Measurements from ENCODE around the gene EXOC3L1.

EXOC3L1 gene, protein sequence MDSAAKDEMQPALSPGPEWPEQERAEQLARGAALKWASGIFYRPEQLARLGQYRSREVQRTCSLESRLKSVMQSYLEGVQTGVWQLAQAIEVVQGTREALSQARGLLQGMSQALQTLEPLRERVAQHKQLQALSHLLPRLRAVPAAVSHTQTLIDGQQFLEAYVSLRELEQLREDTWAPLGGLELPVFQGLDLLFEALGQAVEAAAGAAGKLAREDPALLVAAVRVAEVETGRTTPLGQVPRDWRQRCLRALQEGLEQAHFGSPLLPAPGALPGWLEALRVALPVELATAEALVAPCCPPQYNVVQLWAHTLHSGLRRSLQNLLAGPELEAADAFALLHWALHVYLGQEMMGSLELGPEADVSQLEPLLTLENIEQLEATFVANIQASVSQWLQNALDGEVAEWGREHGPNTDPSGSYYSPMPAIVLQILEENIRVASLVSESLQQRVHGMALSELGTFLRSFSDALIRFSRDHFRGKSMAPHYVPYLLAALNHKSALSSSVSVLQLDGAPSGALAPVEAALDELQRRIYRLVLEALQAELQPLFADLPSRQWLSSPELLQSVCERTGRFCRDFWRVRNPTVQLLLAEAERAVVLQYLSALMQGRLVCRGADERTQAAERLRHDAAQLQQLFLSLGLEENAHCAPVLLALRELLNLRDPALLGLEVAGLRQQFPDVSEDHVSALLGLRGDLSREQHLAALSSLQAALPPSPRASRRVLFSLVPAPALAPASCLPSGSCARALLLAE

DNA sequence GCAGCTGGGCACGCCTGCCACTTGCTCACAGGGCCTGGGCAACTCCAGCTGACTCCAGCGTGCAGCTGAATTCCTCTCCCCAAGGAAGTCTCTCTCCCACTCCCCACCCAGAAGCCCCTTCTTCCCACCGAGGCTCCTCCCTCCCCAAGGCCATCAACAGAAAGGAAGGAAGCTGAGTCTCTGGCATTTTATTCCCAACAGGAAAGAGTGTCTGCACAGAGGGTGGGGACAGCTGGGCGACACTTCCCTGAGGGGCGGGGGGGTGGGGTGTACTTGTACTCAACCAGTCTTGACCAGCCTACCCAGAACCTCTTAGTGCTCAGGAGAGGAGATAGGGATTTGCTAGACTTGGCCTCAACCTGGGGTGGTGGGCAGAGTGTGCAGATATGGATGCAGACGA is at the start of gene EXOC3L1:
TSS of gene EXOC3L1 (minus strand) at position 96 of the 400 bp plus-strand sequence. CDS start 460 bp downstream, outside the sequence.
- no peak for DNase-seq (ENCODE audit: low read depth in 2 of 2)

DNA sequence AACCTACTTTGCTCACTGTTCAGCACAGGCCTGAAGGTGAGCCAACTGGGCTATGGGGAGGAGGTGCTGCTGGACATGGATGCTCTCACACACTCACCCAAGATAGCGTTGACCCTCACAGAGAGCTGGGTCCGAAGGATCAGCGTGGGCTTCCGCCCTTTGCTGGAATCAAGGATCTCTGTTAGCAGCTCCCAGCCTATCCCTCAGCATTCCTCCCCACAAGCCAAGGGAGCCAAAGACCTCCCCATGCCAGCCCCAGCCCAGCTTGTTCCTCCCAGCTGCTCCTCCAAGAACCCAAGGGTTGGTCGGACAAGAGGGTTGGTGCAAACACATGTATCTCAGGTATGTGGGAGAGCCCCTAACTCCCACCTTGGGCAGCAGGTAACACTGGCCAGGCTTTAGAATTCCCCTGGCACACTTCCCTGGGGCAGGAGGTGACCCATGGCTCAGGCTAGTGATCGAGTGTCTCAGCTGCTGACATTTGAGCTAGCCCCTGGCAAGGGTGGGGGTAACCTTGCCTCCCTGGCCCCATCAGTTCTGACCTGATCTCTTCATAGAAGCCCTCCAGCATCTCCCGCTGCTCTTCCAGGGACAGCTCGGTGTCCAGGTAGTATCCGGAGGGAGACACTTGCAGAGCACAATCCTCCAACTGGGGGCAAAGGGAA is 49.0 kb upstream of the EXOC3L1 start:
- no peak for DNase-seq (ENCODE audit: low read depth in 2 of 2)

DNA sequence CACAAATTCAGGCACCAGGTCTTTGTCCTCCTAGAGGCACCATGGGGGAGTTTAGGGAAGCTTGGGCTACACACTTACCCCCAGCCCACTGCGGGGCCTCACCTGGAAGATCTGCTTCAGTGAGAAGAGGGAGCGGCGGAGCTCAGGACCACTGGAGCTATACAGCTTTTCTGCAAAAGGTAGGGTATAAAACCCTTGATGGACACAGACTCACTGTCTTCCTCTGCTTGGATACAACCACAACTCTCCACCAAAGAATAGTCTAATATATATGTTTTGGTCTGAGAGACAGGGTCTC is 48.3 kb upstream of the EXOC3L1 start:
- no peak for DNase-seq (ENCODE audit: low read depth in 2 of 2)

DNA sequence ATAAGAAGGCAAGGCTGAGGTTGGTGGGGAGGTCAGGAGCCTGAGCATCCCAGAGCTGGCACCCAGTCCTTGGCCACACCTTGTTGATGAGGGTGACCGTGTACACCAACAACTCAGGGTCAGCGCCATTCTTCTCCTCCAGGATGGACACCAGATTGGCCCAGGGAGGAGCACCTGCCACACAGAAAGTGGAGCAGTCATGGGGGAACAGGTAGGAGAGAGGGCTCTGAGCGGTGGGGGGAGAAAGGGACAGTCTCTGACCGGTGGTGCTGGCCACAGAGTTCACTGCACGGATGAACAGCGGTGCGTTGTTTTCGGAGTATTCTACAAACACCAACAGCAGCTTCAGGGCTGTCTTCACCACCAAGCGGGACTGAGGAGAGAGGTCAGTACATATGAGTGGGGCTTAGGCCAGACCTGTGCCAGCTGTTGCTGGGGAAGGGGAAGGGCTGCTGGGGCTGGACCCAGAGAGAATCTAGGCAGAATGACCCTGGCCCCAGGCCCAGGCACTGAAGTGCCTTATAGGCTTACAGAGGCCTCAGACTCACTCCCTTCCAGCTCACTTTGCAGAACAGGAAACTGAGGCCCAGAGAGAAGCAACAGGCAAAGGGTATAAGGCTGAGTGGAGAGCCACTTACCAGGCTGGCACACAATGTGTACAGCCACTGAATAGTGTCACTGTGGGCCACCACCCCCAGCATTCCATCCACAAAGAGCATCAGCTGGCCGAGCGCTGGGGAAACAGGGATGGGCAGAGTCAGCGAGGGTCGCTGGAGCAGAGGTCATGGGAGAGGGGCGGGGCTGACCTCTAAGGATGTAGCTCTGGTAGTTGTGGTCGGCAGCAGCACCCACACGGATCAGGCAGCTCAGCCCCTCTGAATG is 47.7 kb upstream of the EXOC3L1 start:
- no peak for DNase-seq (ENCODE audit: low read depth in 2 of 2)

DNA sequence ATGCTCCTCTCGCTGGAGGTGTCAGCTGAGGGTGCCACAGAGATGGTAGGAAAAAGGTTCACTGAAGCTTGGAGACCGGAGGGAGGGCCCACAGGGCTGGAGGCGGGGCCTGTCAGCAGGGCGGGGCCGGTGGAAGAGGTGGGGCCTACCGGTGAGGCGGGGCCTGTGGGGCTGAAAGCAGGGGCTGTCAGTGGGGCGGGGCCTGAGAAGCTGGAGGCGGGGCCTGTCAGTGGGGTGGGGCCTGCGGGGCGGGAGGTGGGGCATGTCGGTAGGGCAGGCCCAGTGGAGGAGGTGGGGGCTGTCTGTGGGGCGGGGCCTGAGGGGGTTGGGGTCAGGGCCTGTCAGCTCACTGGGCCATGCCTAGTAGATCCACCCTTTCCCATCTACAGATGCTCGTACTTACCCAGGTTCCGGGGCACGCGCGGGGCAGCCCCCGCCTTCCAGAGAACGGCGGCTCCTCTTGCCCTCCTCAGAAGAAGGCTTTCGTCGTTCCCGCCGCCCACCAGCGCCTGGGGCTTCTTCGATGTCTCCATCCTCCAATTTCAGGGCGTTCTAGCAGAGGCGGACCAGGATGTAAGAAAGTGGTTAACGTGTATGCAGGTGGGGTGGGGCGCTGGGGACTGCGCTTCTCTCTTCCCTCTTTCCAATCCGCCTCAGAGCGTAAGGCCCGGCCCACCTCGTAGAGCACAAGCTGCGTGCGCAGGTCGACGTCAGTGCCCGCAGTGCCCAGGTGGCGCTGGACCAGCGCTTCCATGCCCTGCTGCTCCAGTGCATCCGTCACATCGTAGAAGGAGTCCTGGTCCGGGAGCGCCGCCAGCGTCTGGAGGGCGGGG is 46.8 kb upstream of the EXOC3L1 start:
- peak; percentile 84 to 86 for DNase-seq (ENCODE audit: low read depth in 2 of 2)

DNA sequence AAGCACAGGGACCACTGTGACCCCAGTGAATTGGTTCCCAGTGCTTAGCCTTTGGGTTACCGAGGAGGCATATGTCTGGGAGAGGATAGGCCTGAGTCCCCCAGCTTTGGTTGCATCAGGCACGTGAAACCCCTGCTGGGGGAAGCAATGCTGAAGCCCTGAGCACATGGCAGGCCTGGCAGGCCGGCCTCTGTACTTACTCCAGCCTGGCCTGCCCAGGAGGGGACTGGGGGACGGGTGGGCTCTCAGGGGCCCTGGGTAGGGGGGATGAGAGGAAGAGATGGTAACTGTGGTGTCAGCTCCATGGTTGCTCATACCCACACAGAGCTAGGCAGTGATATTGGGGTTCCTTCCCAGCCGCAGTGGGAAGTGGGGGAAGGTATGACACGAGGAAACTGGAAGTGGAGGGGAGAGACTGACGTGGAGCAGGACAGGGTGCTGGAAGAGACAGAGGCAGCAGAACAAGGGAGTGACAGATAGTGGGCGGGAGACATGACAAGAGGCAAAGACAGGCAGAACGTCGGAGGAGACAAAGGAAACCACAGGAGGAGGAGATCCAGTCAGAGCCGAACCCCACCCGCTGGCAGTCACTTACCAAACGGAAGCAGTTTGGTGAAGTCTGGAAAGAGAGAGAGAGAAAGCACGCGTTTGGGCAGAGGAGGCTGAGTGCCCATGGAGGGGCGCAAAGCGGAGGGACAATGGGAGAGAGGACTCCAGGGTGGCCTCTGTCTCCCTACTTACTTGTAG is 46.1 kb upstream of the EXOC3L1 start:
- DNase-seq (ENCODE audit: low read depth in 2 of 2): peak in 1 of 2 donors; percentile 19

DNA sequence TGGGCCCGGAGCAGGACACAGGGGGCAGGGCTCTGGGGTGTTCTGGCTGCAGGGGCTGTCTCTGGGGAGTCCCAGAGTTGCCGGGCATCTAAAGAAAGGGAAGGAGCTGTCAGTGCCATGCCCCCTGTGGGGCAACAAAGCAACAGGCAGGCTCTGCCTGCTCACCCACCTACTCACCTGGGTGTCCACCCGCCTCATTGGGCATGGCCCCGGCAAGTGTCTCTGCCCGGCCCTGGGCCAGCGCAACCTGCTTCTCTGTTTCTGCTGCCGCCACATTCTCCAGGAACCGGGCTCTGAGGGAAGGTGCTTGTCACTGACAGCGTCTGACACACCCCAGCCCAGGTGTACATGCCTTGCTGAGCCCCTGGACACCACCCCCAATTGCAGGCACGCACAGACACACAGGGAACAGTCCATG is 44.3 kb upstream of the EXOC3L1 start:
- no peak for DNase-seq (ENCODE audit: low read depth in 2 of 2)

DNA sequence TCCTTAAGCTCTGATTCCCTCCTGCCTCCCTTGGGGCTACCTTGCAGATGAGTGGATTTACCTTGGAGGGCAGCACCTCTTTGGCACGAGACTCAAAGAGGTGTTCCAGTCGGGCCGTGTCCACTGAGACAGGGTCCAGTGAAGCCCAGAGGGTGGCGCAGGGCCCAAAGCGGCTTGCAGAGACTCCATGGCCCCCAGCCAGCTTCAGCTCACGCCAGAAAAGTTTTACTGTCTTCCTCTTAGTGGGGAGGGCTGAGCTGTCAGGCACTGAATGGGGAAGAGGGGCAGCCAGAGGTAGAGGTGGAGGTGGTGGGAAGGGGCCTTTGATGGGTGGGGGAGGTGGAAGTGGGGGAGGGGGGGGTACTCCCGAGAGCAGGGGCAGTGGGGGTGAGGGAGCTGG is 43.7 kb upstream of the EXOC3L1 start:
- DNase-seq (ENCODE audit: low read depth in 2 of 2): no peak

DNA sequence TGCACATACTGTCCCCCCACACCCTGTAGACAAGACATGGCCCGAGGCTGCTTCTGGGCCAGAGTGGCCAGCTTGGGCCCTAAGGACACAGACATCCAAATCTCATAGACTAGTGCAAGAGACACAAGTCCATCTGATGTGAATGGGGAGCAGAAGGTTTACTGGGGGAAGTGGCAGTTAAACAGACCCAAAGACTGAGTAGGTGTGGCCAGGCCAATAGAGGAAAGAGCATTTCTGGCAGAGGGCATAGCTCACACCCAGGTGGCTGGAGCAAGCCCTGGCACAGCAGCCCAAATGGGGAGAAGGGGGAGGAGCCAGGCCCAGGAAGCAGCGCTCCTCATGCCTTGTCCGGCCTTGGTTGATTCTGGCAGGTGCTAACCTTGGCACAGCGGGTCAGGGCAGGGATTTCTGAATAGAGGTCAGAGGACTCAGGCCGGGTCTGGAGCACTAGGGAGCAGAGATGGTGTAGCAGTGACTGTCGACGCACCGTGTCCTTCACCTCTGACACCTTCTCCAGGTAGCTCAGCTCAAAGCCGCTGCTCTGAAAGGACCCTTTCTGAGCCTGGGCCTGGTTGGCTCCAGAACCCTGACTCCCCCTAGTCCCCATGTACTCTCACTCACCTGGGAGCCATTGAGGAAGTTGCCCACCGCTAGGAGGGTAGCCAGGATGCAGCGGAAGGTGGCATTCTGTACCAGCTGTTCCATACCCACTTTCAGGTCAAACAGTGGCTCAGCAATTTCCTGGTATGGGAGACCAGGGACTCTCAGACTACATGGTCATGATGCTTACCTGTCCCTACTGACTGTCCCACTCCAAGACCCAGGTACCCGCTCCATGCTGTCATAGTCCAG is 41.1 kb upstream of the EXOC3L1 start:
- DNase-seq (ENCODE audit: low read depth in 2 of 2): no peak

DNA sequence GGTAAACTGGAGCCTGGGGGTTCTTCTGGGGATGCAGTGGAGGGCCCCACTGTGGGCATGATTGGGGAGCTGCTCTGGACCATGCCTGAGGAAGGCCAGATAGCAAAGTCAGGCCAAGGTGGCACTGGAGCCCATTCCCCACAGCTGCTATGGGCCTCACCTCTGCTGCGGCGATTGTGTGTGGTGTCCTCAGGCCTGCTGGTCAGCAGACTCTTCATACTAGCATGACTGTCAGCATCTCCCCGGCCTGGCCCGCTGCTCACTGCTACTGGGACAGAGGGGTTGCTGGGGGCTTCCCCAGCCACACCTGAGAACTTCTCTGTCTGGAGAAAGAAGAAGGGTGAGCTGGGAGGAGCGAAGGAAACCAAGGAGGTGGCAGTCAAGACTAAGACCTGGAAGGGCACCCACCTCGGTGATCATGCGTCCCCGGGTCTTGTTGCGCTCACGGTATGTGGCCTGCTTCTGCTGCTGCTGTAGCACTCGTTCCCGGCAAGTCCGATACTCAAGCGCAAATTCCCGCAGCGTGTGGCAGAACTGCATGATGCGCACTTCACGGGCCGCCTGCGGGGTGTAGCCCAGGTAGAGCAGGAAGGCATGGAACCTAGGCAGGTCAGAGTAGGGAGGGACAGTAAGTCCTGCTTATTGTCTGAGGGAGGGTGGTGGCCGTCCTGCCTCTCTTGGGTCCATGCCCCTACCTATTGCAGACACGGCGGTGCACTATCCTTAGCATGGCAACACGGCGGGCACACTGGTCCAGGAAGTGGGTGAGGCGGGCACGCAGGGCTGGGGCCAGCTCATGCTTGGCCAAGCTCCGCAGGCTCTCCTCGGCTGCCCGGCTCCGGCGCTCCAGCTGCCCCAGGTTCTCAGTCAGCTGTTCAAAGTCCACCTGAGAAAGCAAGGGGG is 40.2 kb upstream of the EXOC3L1 start:
- no peak for DNase-seq (ENCODE audit: low read depth in 2 of 2)

DNA sequence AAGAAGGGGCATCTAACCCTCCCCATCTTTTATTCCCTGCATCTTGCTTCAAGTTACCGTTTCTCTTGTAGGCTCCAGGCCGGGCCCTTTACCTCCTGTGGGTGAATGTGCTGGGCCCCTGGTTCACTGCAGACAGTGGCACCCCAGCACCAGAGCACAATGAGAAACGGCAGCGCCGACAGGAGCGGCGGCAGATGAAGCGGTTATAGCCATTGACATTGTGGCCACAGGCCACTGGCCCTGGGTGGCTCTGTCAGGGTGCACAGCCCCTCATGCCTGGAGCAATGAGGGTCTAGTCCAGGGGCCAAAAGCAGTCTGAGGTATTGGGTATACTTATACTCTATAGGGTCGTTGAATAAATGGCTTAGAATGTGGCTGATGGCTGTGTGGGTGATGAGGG is 39.0 kb upstream of the EXOC3L1 start:
- DNase-seq (ENCODE audit: low read depth in 2 of 2): no peak

DNA sequence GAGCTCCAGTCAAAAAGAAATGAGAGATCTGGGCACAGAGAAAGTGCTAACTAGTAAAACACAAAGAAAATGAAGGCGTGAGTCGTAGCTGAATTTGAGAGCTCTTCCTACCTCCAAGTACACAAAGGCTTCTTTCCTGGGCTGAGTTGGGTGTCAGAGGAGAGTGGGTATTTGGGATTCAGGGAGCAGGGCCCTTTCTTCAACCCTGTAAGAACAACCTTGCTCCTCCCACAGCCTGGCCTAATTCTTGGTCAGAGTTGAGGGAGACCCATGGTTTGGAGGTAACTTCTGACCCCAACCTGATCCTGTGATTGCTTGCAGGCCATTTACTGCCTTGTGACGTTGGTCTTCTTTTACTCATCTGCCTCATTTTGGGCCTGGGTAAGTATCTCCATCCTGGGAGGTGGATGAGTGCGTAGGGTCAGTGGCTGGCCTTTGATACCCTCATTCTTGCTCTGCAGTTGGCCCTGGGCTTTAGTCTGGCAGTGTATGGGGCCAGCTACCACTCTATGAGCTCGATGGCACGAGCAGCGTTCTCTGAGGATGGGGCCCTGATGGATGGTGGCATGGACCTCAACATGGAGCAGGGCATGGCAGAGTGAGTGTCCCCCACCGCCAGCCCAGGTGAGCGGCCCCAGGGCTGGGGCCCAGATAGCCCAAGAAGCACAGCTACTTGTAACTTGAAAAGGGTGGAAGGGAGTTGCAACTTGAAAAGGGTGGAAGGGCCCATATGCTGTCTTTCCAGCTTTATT is 38.3 kb upstream of the EXOC3L1 start:
- no peak for DNase-seq (ENCODE audit: low read depth in 2 of 2)

DNA sequence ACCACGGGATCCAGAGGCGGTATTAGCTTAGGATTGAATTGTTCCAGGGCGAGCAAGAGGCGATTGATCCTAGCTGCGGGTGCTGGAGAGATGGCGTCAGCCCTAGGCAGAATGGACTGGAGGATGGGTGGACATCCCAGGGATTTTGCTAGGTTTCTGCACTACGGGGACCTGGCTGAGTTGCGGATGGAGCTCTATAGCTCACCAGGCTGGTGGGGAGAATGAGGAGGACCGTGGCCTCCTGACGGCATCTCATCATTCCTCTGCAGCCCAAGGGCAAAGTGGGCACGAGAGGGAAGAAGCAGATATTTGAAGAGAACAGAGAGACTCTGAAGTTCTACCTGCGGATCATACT is 37.6 kb upstream of the EXOC3L1 start:
- DNase-seq (ENCODE audit: low read depth in 2 of 2): no peak

DNA sequence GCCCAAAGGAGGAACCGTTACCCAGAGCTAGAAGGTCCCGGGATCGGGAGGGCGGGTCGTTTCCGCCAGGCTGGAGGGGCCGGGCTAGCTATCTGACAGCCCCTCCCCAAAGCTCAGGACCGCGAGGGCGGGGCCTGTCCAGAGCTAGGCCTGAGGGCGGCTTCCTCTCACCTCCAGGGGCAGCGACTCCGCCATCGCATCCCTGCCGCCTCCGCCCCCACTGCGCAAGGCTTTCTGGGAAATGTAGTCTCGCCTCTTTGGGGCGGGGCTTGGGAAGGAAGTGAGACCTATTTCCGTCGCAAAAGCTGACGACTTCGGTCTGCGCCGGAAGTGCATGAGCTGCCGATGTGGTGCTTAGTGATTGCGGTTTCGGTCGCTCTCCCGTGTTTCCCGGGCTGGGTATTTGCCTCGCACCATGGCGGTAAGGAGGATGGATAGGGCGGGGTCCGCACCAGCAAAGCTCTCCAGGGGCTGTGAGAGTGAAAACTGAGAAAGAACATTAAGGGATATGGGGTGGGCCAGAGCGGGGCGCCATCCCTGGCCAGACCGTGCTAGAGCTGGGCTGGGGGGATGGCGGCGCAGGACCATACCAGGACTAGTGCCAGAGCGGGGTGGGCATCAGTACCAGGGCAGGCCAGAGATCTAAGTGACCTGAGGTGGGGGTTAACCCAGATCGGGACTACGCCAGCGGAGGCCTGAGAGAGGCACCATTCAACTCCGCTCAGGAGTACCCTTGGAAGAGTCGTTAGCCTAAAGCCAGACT is 37.0 kb upstream of the EXOC3L1 start, which contains the start of gene TMEM208:
TSS of gene TMEM208 (plus strand) at position 327 of the 763 bp plus-strand sequence. CDS start at position 416, 89 bp downstream.
- peak; percentile 97 to 99 for DNase-seq (ENCODE audit: low read depth in 2 of 2)

DNA sequence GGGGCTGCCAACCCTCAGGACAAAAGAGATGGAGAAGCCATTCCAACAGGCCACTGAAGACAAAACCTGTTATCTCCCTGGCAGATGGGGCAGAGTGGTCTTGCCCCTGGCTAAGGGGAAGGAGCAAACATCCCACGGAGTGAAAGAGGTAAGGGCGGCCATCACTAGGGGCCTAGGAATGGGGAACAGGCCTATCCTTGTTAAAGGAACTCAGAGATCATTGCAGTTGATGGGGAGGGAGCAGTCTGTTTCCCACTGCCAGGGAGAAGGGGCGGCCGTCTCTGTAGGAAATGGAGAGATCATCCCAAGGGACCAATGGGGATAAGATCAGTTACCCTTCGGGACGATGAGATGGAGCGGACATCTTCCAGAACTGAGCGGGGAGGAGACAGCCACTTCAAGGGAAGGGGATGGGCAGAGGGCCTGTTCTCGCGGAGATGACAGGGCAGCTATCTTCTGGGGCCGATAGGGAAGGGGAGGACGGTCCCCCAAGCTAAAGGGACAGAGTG is 36.4 kb upstream of the EXOC3L1 start:
- DNase-seq (ENCODE audit: low read depth in 2 of 2): no peak

DNA sequence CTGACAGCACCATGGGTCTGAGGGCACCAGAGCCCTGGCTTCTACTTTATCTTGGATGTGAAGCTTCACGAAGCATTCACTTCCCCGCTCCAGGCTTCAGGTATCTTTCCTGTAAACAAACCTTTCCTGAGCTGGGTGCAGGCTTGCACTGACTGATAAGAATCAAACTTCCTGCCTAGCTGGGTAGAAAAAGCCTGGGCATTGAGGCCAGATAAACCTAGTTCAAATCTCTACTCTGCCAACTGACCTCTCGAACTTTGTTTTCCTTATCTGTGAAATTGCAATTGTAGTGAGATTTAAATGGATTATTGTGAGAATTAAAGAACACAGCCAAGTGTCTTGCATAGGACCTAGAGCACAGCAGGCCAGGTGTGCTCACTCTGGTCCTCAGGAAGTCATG is 34.1 kb upstream of the EXOC3L1 start:
- no peak for DNase-seq (ENCODE audit: low read depth in 2 of 2)

Measured in stimulated activated CD4-positive, alpha-beta T cell treated with anti-CD3 and anti-CD28 coated beads, Interleukin-15, amount 100 ng/mL, for 48 hours (primary cell).